DMS 273 treated with DMSO at 0.1 percent for 48 hours (cell line): ENCODE measurements around the gene ZNF587.
A peak's percentile ranks its signal among the peaks of the same experiment; 100 is the strongest.
"Not testable (repeated sequence)": the region's sequence is repeated elsewhere in the genome, so short reads cannot be mapped to it uniquely, and the experiment has no call there.

Experiments used
- DNase-seq: peaks from one replicate; lab custom pipeline; 2025; lab: John Stamatoyannopoulos, UW

Gene ZNF587

GRCh38 chr19:57849666-57850473 is at the start of gene ZNF587:
Gene ZNF587, plus strand, starts transcription at chr19:57849859. Its CDS starts 180 bp downstream, at chr19:57850039.
- peak; percentile 70 for DNase-seq

GRCh38 chr19:57800696-57801095 is 49.0 kb upstream of the ZNF587 start:
- no peak for DNase-seq

GRCh38 chr19:57802269-57802668 is 47.4 kb upstream of the ZNF587 start:
- no peak for DNase-seq

GRCh38 chr19:57803265-57803593 is 46.4 kb upstream of the ZNF587 start:
- no peak for DNase-seq

- no peak for DNase-seq
Measured at GRCh38 chr19:57803594-57804325, 45.9 kb upstream of the ZNF587 start.

GRCh38 chr19:57807541-57807940 is 42.1 kb upstream of the ZNF587 start:
- DNase-seq = no peak

- DNase-seq = not testable (repeated sequence)
Measured at GRCh38 chr19:57810410-57811295, 39.0 kb upstream of the ZNF587 start.

- DNase-seq = no peak
Measured at GRCh38 chr19:57812226-57812625, 37.4 kb upstream of the ZNF587 start.

GRCh38 chr19:57812975-57813820 is 36.5 kb upstream of the ZNF587 start:
- not testable (repeated sequence) for DNase-seq

GRCh38 chr19:57813919-57814504 is 35.6 kb upstream of the ZNF587 start:
- DNase-seq = no peak

- peak; percentile 91 for DNase-seq
Measured at GRCh38 chr19:57814505-57815246, 35.0 kb upstream of the ZNF587 start, which contains the start of gene ZNF552. Gene ZNF552, minus strand, starts transcription at chr19:57814913. Its CDS starts 170 bp downstream, at chr19:57814743.

GRCh38 chr19:57815247-57816075 is 34.2 kb upstream of the ZNF587 start:
- no peak for DNase-seq

GRCh38 chr19:57816652-57817051 is 33.0 kb upstream of the ZNF587 start:
- no peak for DNase-seq

GRCh38 chr19:57817976-57818375 is 31.7 kb upstream of the ZNF587 start:
- no peak for DNase-seq

- no peak for DNase-seq
Measured at GRCh38 chr19:57818378-57818777, 31.3 kb upstream of the ZNF587 start.

GRCh38 chr19:57819475-57820148 is 30.0 kb upstream of the ZNF587 start:
- DNase-seq = peak; percentile 90

GRCh38 chr19:57820599-57820998 is 29.1 kb upstream of the ZNF587 start:
- no peak for DNase-seq

GRCh38 chr19:57821095-57821494 is 28.6 kb upstream of the ZNF587 start:
- DNase-seq = not testable (repeated sequence)

GRCh38 chr19:57821501-57821900 is 28.2 kb upstream of the ZNF587 start:
- not testable (repeated sequence) for DNase-seq
